Stimulated activated CD8-positive, alpha-beta memory T cell treated with anti-CD3 and anti-CD28 coated beads, Interleukin-15, amount 100 ng/mL, for 1 hour (primary cell): Measurements from ENCODE around the gene AGBL4.
A peak's percentile ranks its signal among the peaks of the same experiment; 100 is the strongest.

Experiments used
- DNase-seq: peaks from one replicate; pipeline ENCODE4 v3.0.0-alpha.2; 2020; ENCODE audit warnings: low read depth

Gene AGBL4

GRCh38 chr1:48679859-48680258 lies 1343.9 kb downstream of the AGBL4 start:
- DNase-seq = no peak

GRCh38 chr1:48678710-48679505 lies 1344.8 kb downstream of the AGBL4 start:
- DNase-seq = no peak

DNA sequence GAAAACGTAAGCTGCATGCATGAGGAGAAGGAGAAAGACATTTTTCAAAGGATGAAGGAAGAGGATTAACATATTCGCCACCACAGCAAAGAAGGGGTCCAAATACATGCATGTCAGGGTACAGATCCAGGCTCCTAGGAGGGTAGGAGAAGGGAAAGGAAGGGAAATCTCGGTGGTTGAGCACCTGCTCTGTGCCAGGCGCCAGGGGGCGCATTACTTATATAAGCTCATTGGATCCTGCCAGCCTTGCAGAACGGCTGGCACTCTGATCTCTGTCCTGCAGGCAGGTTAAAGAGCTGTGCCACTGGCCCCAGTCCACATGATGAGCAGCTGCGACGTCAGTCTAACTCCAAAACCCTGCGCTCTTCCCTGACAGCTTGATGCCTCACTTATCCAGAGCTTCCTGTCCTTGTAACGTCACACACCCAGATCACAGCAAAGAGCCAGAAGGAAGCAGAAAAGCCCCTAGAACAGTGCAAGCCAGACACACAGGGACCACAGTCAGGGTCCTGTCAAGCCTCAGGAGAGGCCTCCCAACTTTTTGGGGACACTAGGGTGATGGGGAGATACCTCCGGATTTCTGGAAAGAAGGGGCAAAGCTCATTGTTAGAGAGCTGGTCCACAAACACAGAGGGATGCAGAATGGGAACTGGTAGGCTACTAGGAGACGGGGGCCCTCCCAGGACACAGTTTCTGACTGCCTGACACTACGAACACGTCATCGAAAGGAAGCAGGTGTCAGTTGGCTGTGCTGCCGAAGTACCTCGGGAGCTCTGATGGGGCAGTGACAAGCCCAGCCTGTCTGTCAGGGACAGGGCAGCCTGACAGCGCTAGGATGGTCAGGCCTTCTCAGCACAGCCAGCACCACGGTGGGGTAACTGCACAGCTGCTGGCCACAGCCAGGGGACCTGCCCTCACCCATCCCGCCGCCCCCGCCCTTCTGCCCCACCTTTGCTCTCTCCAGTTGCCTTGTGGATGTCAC lies 1346.2 kb downstream of the AGBL4 start:
- peak; percentile 4 for DNase-seq

DNA sequence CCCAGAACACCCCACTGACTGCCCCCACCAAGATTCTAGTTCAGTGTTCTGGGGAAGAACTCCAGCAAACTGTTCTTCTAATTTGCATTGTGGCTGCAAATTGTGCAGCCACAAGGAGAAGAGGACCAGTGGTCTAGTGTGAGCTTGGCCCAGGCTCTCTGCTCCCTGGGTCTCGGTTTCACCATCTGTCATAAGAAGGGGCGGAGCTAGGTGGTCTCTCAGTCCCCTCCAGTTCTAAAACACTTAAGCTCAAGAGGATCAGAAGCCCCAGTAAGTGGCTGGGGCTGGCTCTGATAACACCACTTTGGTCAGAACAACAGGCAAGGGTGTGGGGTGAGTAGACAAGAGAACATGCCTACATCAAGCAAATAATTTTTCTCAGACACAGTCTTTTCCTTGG lies 1346.9 kb downstream of the AGBL4 start:
- DNase-seq = no peak

DNA sequence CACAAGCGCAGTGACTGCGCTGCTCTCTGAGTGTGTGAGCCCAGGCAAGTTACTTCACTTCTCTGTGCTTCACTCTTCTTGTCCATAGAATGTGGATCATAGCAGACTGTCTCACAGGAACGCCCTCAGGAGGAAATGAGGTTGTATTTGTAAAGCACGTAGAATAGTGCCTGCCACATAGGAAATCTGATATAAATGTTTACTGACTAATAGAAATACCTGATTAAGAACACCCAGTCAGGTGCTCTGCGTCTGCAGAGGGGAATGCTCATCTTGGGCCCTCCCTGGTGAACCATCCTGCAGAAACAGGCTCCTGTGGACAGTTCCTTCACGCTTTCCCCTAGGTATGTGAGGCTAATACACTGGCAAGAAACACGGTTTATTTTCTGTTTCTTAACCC lies 1347.4 kb downstream of the AGBL4 start:
- no peak for DNase-seq

DNA sequence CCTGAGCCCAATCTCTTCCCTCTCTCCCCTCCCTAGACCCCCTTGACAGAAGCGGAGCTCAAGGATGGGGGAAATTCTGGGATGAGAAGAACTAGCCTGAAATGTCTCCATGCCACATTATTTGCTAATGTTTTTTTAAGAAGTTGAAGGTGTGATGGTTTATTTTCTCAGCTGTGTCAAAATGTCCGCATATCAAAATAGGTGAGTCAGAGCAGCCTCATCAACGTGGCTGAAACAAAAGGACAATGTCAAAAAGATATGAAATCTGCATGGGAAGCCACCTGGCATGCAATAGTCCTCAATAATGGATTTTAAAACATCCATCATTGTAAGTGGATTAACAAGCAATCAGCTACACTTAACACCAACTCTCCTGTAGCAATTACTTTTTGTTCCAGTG lies 1348.5 kb downstream of the AGBL4 start:
- DNase-seq = no peak

- DNase-seq = no peak
These were observed 1349.1 kb downstream of the AGBL4 start for GRCh38 chr1:48674641-48675040.

DNA sequence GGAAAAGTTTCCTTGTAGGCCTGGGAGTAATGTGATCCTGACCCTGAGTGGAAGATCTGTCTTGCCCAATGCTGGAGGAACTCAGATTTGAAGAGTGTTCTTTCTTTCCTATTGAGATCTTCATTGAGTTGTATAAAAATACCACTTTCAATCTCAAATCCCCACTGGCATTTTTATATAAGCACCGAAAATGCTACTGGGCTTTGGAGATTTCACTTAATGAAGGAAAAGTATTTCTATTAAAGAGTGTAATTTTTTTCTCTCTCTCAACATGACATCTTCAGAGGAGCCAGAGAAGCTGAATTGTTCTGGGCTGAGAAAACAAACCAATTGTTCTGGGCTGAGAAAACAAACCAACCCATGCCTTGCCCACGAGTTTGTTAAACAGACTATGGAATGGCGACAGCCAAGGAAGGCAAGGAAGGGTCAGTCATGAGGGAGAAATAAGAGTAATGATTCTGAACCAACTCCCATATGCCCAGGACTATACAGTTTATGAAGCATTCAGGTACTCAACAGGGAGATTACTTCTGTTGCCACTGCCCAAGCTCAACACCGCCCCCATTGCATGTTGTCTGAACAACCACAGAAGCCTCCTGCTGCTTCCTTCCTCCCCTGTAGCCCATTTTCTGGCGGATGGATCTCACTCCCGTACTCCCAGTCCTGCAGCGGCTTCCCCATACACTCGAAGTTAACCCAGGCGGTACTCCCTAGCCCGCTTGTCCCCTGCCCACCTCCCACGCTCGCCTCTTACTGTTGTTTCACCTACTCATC lies 1350.2 kb downstream of the AGBL4 start:
- no peak for DNase-seq

DNA sequence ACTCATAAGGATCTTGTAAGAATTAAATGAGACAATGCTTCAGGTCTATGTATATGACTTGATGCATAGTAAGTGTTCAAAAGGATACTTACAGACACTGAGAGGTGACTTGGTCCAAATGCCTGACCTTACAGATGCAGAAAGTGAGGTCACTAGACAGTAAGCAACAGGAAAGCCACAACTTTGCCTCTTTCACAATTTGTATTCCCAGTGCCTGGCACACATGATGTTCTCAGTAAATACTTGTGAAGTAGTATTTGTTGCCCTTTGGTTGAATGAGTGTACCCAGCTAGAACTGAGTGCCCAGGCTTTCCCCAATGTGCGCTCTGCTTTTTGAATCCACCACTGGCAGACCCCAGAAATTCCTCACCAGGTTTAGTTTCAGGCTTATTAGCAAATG lies 1352.2 kb downstream of the AGBL4 start:
- DNase-seq = no peak

DNA sequence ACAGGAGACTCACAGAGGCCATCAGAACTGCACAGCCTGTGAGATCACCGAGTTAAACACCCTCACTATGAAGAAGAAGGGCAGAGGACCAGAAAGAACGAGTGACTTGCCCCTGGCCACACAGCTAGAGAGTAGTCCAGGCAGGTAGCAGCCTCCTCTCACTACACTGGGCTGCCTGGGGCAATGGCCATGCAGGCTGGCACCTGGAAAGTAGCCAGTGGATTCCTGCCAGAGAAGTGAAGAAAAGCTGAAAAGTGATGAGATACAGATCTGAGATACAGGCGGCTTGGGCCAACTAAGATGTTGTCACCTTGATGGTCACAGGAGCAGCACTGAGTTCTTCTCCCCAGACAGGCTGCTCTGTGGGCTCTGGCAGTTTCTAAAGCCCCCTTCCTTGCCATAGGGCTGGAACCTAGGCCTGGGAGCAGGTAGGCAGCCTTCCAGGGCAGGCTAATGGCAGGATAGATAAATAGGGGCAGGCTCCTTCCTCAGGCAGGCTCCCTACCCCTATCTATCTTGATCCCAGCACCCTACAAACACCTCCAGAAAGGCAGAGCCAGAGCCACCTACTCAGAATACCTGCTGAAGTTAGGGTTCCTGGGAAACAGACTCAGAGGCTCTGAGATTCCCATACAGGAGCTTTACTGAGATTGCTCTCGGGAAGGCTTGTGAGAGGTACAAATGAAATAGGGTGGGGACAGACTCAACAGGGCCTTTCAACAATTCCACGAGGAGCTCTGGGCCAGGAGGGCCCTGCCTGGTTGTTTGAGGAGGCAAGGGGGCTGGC lies 1353.3 kb downstream of the AGBL4 start:
- DNase-seq = no peak

- no peak for DNase-seq
These were observed 1355.4 kb downstream of the AGBL4 start for GRCh38 chr1:48668339-48668738.

- DNase-seq = no peak
These were observed 1356.0 kb downstream of the AGBL4 start for GRCh38 chr1:48667782-48668181.

DNA sequence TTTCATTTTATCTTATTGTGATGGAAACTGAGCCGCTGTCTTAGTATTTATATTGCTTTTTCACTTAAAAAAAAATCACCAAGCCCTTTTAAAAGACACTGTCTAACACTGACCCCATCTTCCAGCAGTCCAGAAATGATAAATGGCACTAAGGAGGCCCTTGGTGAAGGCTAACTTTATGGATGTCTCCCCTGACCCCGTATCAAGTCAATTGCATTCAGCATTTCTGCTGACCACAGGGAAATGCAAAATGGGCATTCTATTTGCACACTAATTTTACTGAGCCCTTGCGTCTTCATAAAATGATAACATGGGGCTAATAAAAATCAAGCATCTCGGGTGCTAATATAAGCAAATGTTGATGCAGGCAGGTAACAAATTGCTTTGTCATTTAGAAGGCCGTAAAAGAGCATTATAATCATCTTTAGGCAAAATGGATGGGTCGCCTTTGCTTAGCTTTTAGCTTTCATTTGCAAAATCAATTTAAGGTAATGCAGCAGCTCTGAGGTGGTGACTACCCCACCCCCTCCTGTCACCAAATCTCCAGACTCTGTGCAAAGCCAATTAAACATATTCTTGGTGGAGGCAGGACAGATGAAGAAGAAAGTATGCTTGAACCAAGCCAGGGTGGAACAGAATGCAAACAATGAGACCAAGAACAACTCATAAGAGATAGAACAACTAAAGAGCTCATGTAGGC lies 1357.9 kb downstream of the AGBL4 start:
- no peak for DNase-seq

GRCh38 chr1:48661726-48662463 lies 1361.9 kb downstream of the AGBL4 start:
- DNase-seq = no peak

- no peak for DNase-seq
These were observed 1364.0 kb downstream of the AGBL4 start for GRCh38 chr1:48659801-48660200.

DNA sequence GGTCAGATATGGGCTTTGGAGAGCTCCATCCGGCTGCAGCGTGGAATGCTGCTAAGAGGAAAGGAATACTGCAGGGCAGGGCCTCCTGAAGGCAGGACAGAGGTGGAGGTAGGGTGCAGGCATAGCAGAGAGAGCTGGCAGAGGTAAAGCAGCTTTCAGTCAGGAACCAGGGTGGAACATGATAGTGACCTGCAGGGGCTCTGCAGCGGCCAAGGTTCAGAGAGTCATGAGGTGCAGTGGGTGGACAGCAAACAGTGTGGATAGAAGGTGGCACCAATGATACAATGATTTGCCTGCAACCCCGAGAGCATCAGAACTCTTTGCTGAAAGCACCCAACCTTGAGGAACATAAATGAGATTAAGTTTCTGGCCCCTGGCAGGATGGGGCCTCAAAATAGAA lies 1366.3 kb downstream of the AGBL4 start:
- no peak for DNase-seq

GRCh38 chr1:48654606-48655210 lies 1369.0 kb downstream of the AGBL4 start:
- no peak for DNase-seq

- DNase-seq = no peak
These were observed 1371.4 kb downstream of the AGBL4 start for GRCh38 chr1:48652334-48652733.

GRCh38 chr1:48649880-48650279 lies 1373.9 kb downstream of the AGBL4 start:
- DNase-seq = no peak

DNA sequence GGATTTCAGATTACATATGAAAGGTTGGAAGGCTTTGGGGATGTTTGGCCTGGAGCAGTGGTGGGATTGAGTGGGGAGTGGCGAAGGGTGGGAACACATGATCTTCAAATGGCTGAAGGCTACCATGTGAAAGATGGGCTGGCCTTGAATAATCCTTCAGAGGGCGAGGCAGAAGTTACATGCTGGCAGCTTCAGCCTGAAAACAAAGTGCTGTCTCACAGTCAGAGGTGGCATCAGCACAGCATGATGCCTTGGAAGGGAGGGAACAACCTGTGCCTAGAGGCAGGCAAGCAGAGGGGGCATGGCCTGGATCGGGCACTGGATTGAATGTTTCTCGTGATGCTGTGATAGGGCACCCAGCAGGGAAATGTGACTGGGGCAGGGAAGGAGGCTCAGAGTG lies 1377.9 kb downstream of the AGBL4 start:
- no peak for DNase-seq
